Neural cell (in vitro differentiated cells): ENCODE data around the gene PRKCSH.

Source experiments
- CTCF ChIP-seq: fragments of 450-650 bp; IDR thresholded peaks from 2 replicates; pipeline ENCODE4 v1.5.1; 2014; ENCODE audit warnings: antibody characterized with exemption, mild to moderate bottlenecking, moderate library complexity; ENCODE audit not compliant: poor library complexity, severe bottlenecking
- EP300 ChIP-seq: fragments of 450-650 bp; conservative IDR thresholded peaks from 2 replicates; pipeline ENCODE4 v1.6.1; 2014; ENCODE audit warnings: antibody characterized with exemption, mild to moderate bottlenecking, moderate library complexity; ENCODE audit not compliant: poor library complexity, severe bottlenecking
- POLR2AphosphoS5 ChIP-seq: IDR thresholded peaks from 2 replicates; pipeline ENCODE4 v1.6.1; 2012
- TAF1 ChIP-seq: IDR thresholded peaks from 2 replicates; pipeline ENCODE4 v1.6.1; 2012; ENCODE audit warnings: low read depth

- TF ChIP-seq TAF1 (no peak), CTCF (no peak), EP300 (no peak), POLR2AphosphoS5 (no peak)
These were observed 43.0 kb downstream of the PRKCSH start for GRCh38 chr19:11478167-11479089.
